Transverse colon (tissue), 4 donors: Measurements from ENCODE around the gene PCSK5. TPM values are rescaled to one million over a fixed set of nuclear protein-coding genes. Genes with fewer than 3 reads are reported as not detected.

Source experiments
- DNase-seq: peaks from one replicate; pipeline ENCODE4 v3.0.0-alpha.2; 2019
- H3K27ac ChIP-seq, 4 donors: fragments of 200-600 bp; sonication (generic); 2 replicates each; pipeline ENCODE4 v1.5.1; 2016 to 2018; ENCODE audit warnings: inconsistent platforms in 4 of 4
- H3K27me3 ChIP-seq: fragments of 200-600 bp; sonication (generic); 2 replicates; pipeline ENCODE4 v1.5.1; 2017; ENCODE audit warnings: inconsistent platforms
- H3K36me3 ChIP-seq, 4 donors: fragments of 200-600 bp; sonication (generic); 2 replicates each; pipeline ENCODE4 v1.5.1; 2017 to 2019; ENCODE audit warnings: inconsistent platforms in 4 of 4
- H3K4me1 ChIP-seq, 4 donors: fragments of 200-600 bp; sonication (generic); 2 replicates each; pipeline ENCODE4 v1.5.1; 2017 to 2020; ENCODE audit warnings: inconsistent platforms in 4 of 4
- H3K4me3 ChIP-seq, 4 donors: fragments of 200-600 bp; sonication (generic); 1 replicate in 1 of 4; 2 replicates in 3 of 4; pipeline versions ENCODE4 v1.5.1 to v1.6.1; 2017 to 2019; ENCODE audit warnings: inconsistent platforms in 4 of 4
- H3K9me3 ChIP-seq, 2 donors: fragments of 200-600 bp; sonication (generic); 2 replicates each; pipeline ENCODE4 v1.5.1; 2017 to 2019; ENCODE audit warnings: inconsistent platforms in 2 of 2
- EP300 ChIP-seq: sonication (generic); formaldehyde crosslinking; IDR thresholded peaks from one replicate; pipeline ENCODE4 v1.6.1; 2017; ENCODE audit warnings: antibody characterized with exemption, low read depth
- POLR2A ChIP-seq: fragments of 450-650 bp; IDR thresholded peaks from one replicate; pipeline ENCODE4 v1.6.1; 2016; ENCODE audit warnings: antibody characterized with exemption, mild to moderate bottlenecking, moderate library complexity
- POLR2AphosphoS5 ChIP-seq, 3 donors: sonication (generic); formaldehyde crosslinking; IDR thresholded peaks; one replicate each; pipeline ENCODE4 v1.6.1; 2016; ENCODE audit warnings: antibody characterized with exemption in 3 of 3
- WGBS, 2 donors: methylation state at CpG; one replicate each; pipeline ENCODE4 v1.1.5; 2018; ENCODE audit warnings: low coverage in 1 of 2; 5-methylcytosine and 5-hydroxymethylcytosine counted together
- in situ Hi-C, 4 donors: fragments of 200-750 bp; cut with MboI; loops; one replicate each; pipeline versions ENCODE4 v1.15.0 to v1.15.1; 2017; ENCODE audit warnings: low sequenced_read_pairs in 3 of 4, low pct_ligation_motif_present in 1 of 4, low pct_unique_long_range_greater_than_20kb in 1 of 4
- intact Hi-C: fragments of 100-400 bp; cut with DNase I; formaldehyde crosslinking; loops from one replicate; pipeline ENCODE4 v1.15.1; 2023; ENCODE audit warnings: low total_unique reads
- total RNA-seq, 4 donors: library from RNA; depleted of rRNA; stranded (reverse); fragments of >200 nt; gene quantifications; one replicate each; pipeline ENCODE4 v1.1.0, GENCODE V29; 2016
- TF ChIP-seq, protein P1 (sequence below), 5 experiments: fragments of 200-600 bp in 3 of 5; fragments of 450-650 bp in 2 of 5; sonication (generic) in 3 of 5; IDR thresholded peaks; 1 replicate in 2 of 5; 2 replicates in 3 of 5; pipeline ENCODE4 v1.5.1; 2016 to 2017; ENCODE audit warnings: antibody characterized with exemption in 5 of 5, inconsistent platforms in 3 of 5, mild to moderate bottlenecking in 2 of 5, moderate library complexity in 1 of 5

PCSK5 gene
- total RNA-seq, 4 donors from 2014 or later: 110 to 248 (median 127) TPM

DNA sequence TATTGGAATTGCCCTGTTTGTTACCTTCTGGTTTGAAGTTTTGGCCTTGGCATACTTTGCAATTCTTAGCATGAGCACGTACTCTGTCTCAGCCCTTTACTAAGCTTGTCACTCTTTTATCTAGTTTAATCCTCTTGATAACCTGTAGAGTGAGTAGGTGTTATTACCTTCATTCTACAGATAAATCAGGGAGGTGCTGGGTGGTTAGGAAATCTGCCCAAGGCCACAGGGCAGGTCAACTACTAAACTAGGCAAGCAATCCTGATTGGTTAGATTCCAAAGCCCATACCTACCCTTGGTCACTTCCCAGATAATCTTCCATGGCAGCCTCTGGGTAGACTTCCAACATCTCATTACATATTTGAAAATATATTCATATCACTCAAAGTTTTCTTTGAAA lies 65.7 kb downstream of the PCSK5 start:
- intact Hi-C loops (no loop called here), in situ Hi-C loops (no loop called here)
- H3K36me3 ChIP-seq: no peaks in the 10 kb centered on the region
- H3K27ac ChIP-seq: no peak overlapping the region
- 50 to 77% methylated on average over 1 of the region's 1 CpG for WGBS, 2 donors
- H3K4me1 ChIP-seq: peaks cover 14 to 56% (median 29%) of the 10 kb centered on the region in 4 donors
- H3K4me3 ChIP-seq: no peak overlapping the region
- TF ChIP-seq EP300 (no peak), POLR2A (no peak), POLR2AphosphoS5 (IDR thresholded peaks at IDR 0.05) (no peak)
- TF ChIP-seq, protein P1, sequence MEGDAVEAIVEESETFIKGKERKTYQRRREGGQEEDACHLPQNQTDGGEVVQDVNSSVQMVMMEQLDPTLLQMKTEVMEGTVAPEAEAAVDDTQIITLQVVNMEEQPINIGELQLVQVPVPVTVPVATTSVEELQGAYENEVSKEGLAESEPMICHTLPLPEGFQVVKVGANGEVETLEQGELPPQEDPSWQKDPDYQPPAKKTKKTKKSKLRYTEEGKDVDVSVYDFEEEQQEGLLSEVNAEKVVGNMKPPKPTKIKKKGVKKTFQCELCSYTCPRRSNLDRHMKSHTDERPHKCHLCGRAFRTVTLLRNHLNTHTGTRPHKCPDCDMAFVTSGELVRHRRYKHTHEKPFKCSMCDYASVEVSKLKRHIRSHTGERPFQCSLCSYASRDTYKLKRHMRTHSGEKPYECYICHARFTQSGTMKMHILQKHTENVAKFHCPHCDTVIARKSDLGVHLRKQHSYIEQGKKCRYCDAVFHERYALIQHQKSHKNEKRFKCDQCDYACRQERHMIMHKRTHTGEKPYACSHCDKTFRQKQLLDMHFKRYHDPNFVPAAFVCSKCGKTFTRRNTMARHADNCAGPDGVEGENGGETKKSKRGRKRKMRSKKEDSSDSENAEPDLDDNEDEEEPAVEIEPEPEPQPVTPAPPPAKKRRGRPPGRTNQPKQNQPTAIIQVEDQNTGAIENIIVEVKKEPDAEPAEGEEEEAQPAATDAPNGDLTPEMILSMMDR (IDR thresholded peaks at IDR 0.05): no peak
- H3K9me3 ChIP-seq: no peaks in the 10 kb centered on the region
- no peak for DNase-seq
- H3K27me3 ChIP-seq: no peaks in the 10 kb centered on the region

DNA sequence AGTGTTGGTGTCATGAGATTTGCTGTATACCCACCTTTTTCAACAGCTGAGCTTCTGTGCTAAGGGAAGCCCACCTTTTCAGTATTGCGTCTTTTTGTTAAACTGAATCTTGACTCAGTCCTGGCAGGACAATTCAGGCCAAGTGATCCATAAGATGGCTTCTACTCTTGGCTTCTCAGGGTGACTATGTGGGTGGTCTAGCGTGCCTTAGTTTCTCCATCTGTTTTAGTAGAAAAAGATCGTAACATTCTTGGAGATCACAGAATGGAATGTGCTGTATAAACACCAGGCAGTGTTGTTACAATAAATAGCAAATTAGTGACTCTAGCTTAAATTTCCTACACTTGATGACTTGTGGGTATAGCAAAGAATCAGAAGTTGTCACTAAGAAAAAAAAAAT lies 66.6 kb downstream of the PCSK5 start:
- Histone ChIP-seq H3K36me3 (no peaks in the 10 kb centered on the region), H3K27me3 (no peaks in the 10 kb centered on the region), H3K4me3 (no peak overlapping the region), H3K4me1 (peaks cover 14 to 47% (median 21%) of the 10 kb centered on the region in 4 donors), H3K9me3 (no peaks in the 10 kb centered on the region), H3K27ac (no peak overlapping the region)
- intact Hi-C loops: no loop called here
- no peak for DNase-seq
- TF ChIP-seq, protein P1 (IDR thresholded peaks at IDR 0.05): no peak
- TF ChIP-seq POLR2AphosphoS5 (IDR thresholded peaks at IDR 0.05) (no peak), EP300 (no peak), POLR2A (no peak)
- in situ Hi-C loops: no loop called here
- 71 to 92% methylated on average over 2 to 3 of the region's 3 CpGs for WGBS, 2 donors

DNA sequence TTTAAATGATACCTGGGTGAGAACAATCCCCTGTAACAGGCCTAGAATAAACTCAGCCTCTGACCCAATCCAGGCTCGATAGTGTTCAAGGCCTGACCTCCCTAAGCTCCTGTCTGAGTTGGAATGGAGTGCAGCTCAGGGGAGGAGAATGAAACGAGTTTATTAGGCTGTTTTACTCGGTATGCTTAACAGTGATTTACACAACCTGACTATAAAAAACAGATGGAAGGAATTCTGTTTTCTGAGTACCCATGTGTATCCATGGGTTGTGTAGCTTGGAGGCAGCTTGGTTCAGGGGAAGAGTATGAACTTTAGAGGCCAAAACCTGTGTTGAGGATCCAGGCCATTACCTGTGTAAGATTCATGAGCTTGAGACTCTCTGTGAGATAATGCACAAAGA lies 67.8 kb downstream of the PCSK5 start:
- Histone ChIP-seq H3K4me1 (peaks cover 13 to 36% (median 15%) of the 10 kb centered on the region in 4 donors), H3K4me3 (no peak overlapping the region), H3K27me3 (no peaks in the 10 kb centered on the region), H3K36me3 (no peaks in the 10 kb centered on the region), H3K27ac (no peak overlapping the region), H3K9me3 (no peaks in the 10 kb centered on the region)
- 26 to 80% methylated on average over 2 to 3 of the region's 3 CpGs for WGBS, 2 donors
- DNase-seq: no peak
- intact Hi-C loops: no loop called here
- in situ Hi-C loops: no loop called here
- TF ChIP-seq POLR2AphosphoS5 (IDR thresholded peaks at IDR 0.05): no peak
- no peak for TF ChIP-seq POLR2A
- TF ChIP-seq, protein P1 (IDR thresholded peaks at IDR 0.05): no peak

DNA sequence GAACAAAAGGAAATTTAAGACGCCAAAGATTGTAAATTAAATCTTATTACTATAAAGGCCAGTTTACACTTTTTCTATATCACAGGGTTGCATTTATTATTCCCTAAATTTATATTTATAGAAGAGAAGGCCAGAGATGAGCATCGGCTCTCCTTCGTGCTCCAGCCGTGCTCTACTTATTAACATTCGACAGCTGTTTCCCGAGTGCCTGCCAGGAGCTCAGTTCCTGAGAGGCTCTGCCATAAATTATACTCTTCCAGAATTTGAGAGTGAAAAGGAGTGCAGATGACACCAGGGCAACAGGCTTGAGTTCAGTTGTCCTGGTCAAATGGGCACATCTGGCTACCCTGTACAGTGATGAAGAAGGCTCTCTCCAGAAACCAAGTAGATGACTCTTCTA lies 70.1 kb downstream of the PCSK5 start:
- H3K4me3 ChIP-seq: no peak overlapping the region
- intact Hi-C loops: no loop called here
- H3K36me3 ChIP-seq: no peaks in the 10 kb centered on the region
- H3K27me3 ChIP-seq: no peaks in the 10 kb centered on the region
- DNase-seq: no peak
- TF ChIP-seq POLR2AphosphoS5 (IDR thresholded peaks at IDR 0.05) (no peak), EP300 (no peak), POLR2A (no peak)
- TF ChIP-seq, protein P1 (IDR thresholded peaks at IDR 0.05): no peak
- H3K4me1 ChIP-seq: peaks cover 3 to 36% (median 8%) of the 10 kb centered on the region in 4 donors
- in situ Hi-C loops: no loop called here
- H3K9me3 ChIP-seq: no peaks in the 10 kb centered on the region
- no peak overlapping the region for H3K27ac ChIP-seq
- 47 to 63% methylated on average over 6 of the region's 6 CpGs for WGBS, 2 donors
